HepG2 (cell line): ENCODE results near the gene AADACL4. TPM values are rescaled to one million over a fixed set of nuclear protein-coding genes. Genes with fewer than 3 reads are reported as not detected.
A peak's percentile ranks its signal among the peaks of the same experiment; 100 is the strongest.

ENCODE experiments used
- CSRNP2 ChIP-seq: sonication (generic); formaldehyde crosslinking; conservative IDR thresholded peaks from 2 replicates; pipeline ENCODE4 v1.8.0; 2022; ENCODE audit warnings: low read depth, missing genetic modification reagents
- ESRRA ChIP-seq: sonication (generic); formaldehyde crosslinking; IDR thresholded peaks from 2 replicates; pipeline ENCODE4 v1.5.1; 2020; ENCODE audit warnings: mild to moderate bottlenecking, low read depth, missing genetic modification reagents
- FOXM1 ChIP-seq: sonication (generic); formaldehyde crosslinking; IDR thresholded peaks from 2 replicates; pipeline ENCODE4 v1.5.0; 2020; ENCODE audit warnings: missing genetic modification reagents
- GMEB1 ChIP-seq: sonication (generic); formaldehyde crosslinking; IDR thresholded peaks from 2 replicates; pipeline ENCODE4 v1.5.1; 2020; ENCODE audit warnings: missing genetic modification reagents, mild to moderate bottlenecking, borderline replicate concordance
- HDAC2 ChIP-seq: sonication (generic); formaldehyde crosslinking; IDR thresholded peaks from 2 replicates; pipeline ENCODE4 v1.4.0; 2020; ENCODE audit warnings: missing genetic modification reagents
- IRF1 ChIP-seq: sonication (generic); formaldehyde crosslinking; IDR thresholded peaks from 2 replicates; pipeline ENCODE4 v1.4.0; 2020; ENCODE audit warnings: low read depth, mild to moderate bottlenecking, missing genetic modification reagents
- KLF6 ChIP-seq: IDR thresholded peaks from 2 replicates; pipeline ENCODE4 v1.8.0; 2016; ENCODE audit warnings: missing biosample characterization, missing genetic modification reagents
- KLF9 ChIP-seq: IDR thresholded peaks from 2 replicates; pipeline ENCODE4 v1.6.1; 2016; ENCODE audit warnings: low read depth
- KMT2B ChIP-seq: IDR thresholded peaks from 2 replicates; pipeline ENCODE4 v1.6.1; 2016; ENCODE audit warnings: missing genetic modification reagents, missing compliant biosample characterization
- MYNN ChIP-seq: sonication (generic); formaldehyde crosslinking; IDR thresholded peaks from 2 replicates; pipeline ENCODE4 v1.4.0; 2020; ENCODE audit warnings: mild to moderate bottlenecking, low read depth, missing genetic modification reagents
- PCBP1 ChIP-seq: fragments of 200-400 bp; formaldehyde crosslinking; IDR thresholded peaks from 2 replicates; pipeline ENCODE4 v1.6.1; 2017; ENCODE audit warnings: mild to moderate bottlenecking, low read depth, low read length, borderline replicate concordance
- PLRG1 ChIP-seq: fragments of 450-650 bp; conservative IDR thresholded peaks from 2 replicates; pipeline ENCODE4 v1.6.1; 2016
- POLR2G ChIP-seq: fragments of 200-400 bp; formaldehyde crosslinking; IDR thresholded peaks from 2 replicates; pipeline ENCODE4 v1.6.1; 2018; ENCODE audit warnings: mild to moderate bottlenecking, low read depth, low read length, moderate library complexity
- SRSF9 ChIP-seq: fragments of 200-400 bp; formaldehyde crosslinking; IDR thresholded peaks from 2 replicates; pipeline ENCODE4 v1.6.1; 2018; ENCODE audit warnings: borderline replicate concordance, mild to moderate bottlenecking, low read depth, low read length; ENCODE audit not compliant: insufficient read depth, poor library complexity, severe bottlenecking
- ZFAT ChIP-seq: sonication (generic); formaldehyde crosslinking; conservative IDR thresholded peaks from 2 replicates; pipeline ENCODE4 v1.8.1; 2023; ENCODE audit warnings: missing genetic modification reagents, inconsistent platforms
- ZFP1 ChIP-seq: IDR thresholded peaks from 2 replicates; pipeline ENCODE4 v1.6.1; 2016
- ZFP90 ChIP-seq: sonication (generic); formaldehyde crosslinking; IDR thresholded peaks from 2 replicates; pipeline ENCODE4 v1.8.0; 2022; ENCODE audit warnings: missing genetic modification reagents, mild to moderate bottlenecking, inconsistent platforms, borderline replicate concordance
- ZNF224 ChIP-seq: sonication (generic); formaldehyde crosslinking; IDR thresholded peaks from 2 replicates; pipeline ENCODE4 v1.5.0; 2020; ENCODE audit warnings: mild to moderate bottlenecking, missing genetic modification reagents
- ZNF232 ChIP-seq: sonication (generic); formaldehyde crosslinking; IDR thresholded peaks from 2 replicates; pipeline ENCODE4 v1.4.0; 2020; ENCODE audit warnings: missing genetic modification reagents, borderline replicate concordance
- ZNF563 ChIP-seq: sonication (generic); formaldehyde crosslinking; IDR thresholded peaks from 2 replicates; pipeline ENCODE4 v1.8.0; 2022; ENCODE audit warnings: mild to moderate bottlenecking, moderate library complexity, missing genetic modification reagents
- ZNF703 ChIP-seq: sonication (generic); formaldehyde crosslinking; IDR thresholded peaks from 2 replicates; pipeline ENCODE4 v1.5.1; 2020; ENCODE audit warnings: missing genetic modification reagents, mild to moderate bottlenecking, moderate library complexity, borderline replicate concordance
- ZNF768 ChIP-seq: sonication (generic); formaldehyde crosslinking; IDR thresholded peaks from 2 replicates; pipeline ENCODE4 v1.4.0; 2020; ENCODE audit warnings: missing genetic modification reagents
- ZNF800 ChIP-seq: sonication (generic); formaldehyde crosslinking; IDR thresholded peaks from 2 replicates; pipeline ENCODE4 v1.4.0; 2020; ENCODE audit warnings: missing genetic modification reagents
- ZNF816 ChIP-seq: sonication (generic); formaldehyde crosslinking; IDR thresholded peaks from 2 replicates; pipeline ENCODE4 v1.8.0; 2022; ENCODE audit warnings: missing genetic modification reagents, mild to moderate bottlenecking, borderline replicate concordance
- ZZZ3 ChIP-seq: sonication (generic); formaldehyde crosslinking; IDR thresholded peaks from 2 replicates; pipeline ENCODE4 v1.4.0; 2020; ENCODE audit warnings: missing genetic modification reagents, mild to moderate bottlenecking, borderline replicate concordance
- polyA plus RNA-seq, 8 experiments: library from polyadenylated mRNA; depleted of rRNA in 3 of 8; stranded (reverse) in 7 of 8; unstranded in 1 of 8; fragments of >200 nt; fragmentation: Illumina TruSeq in 4 of 8; extraction: Trizol in 4 of 8; gene quantifications; 2 replicates each; pipeline versions ENCODE4 v1.2.1 to v1.2.3, GENCODE V29; 2011 to 2016; ENCODE audit warnings: low read depth in 4 of 8, missing spikeins in 1 of 8, mixed read lengths in 1 of 8; ENCODE audit not compliant: insufficient read depth in 1 of 8
- total RNA-seq, 5 experiments: library from RNA; depleted of rRNA; stranded (reverse); fragments of >200 nt; fragmentation: Illumina TruSeq; extraction: Trizol; gene quantifications; 2 replicates each; pipeline ENCODE4 v1.2.3, GENCODE V29; 2016; ENCODE audit warnings: low read depth in 1 of 5

AADACL4 gene
- total and polyA plus RNA-seq, 2 of the 13 experiments (the other 11 are each of a cell fraction or from before 2014, with no cell fraction given), result not detected

GRCh38 chr1:12614402-12615158 lies 29.3 kb upstream of the AADACL4 start (continued):
- TF ChIP-seq MYNN (CRISPR knock-in tag) (no peak), PCBP1 (no peak), HDAC2 (peak; percentile 77), CSRNP2 (no peak), ZNF563 (no peak), ZNF224 (CRISPR knock-in tag) (0 out of 2 replicates have a peak, but pooled peaks have one; percentile 24), GMEB1 (CRISPR knock-in tag) (no peak), POLR2G (peak; percentile 43), SRSF9 (no peak), ZNF816 (CRISPR knock-in tag) (no peak), KLF9 (CRISPR knock-in tag) (no peak), FOXM1 (CRISPR knock-in tag) (no peak), ZZZ3 (CRISPR knock-in tag) (no peak), ESRRA (CRISPR knock-in tag) (no peak; the same call in 1 of the 2 replicates), KMT2B (CRISPR knock-in tag) (no peak), ZNF703 (CRISPR knock-in tag) (0 out of 2 replicates have a peak, but pooled peaks have one; percentile 35), PLRG1 (no peak), ZFAT (CRISPR knock-in tag) (no peak), ZFP90 (CRISPR knock-in tag) (no peak), ZFP1 (CRISPR knock-in tag) (no peak), ZNF232 (CRISPR knock-in tag) (no peak), KLF6 (CRISPR knock-in tag) (no peak), ZNF800 (CRISPR knock-in tag) (no peak), IRF1 (CRISPR knock-in tag) (no peak), ZNF768 (CRISPR knock-in tag) (peak; percentile 84; the same call in 1 of the 2 replicates)
